CD4-positive, alpha-beta T cell treated with Interleukin-21 for 1 hour (primary cell): ENCODE measurements around the gene CNTNAP5.

ENCODE experiments used
- DNase-seq: peaks from one replicate; pipeline ENCODE4 v3.0.0-alpha.2; 2020

CNTNAP5 gene

GRCh38 chr2:124065636-124066035 lies 40.5 kb downstream of the CNTNAP5 start:
- DNase-seq = no peak

- no peak for DNase-seq
Measured at GRCh38 chr2:124066776-124067175, 41.7 kb downstream of the CNTNAP5 start.

- no peak for DNase-seq
Measured at GRCh38 chr2:124079045-124079444, 54.0 kb downstream of the CNTNAP5 start.

- no peak for DNase-seq
Measured at GRCh38 chr2:124080281-124081153, 55.4 kb downstream of the CNTNAP5 start.

GRCh38 chr2:124081154-124081716 lies 56.1 kb downstream of the CNTNAP5 start:
- no peak for DNase-seq

GRCh38 chr2:124088616-124089015 lies 63.5 kb downstream of the CNTNAP5 start:
- no peak for DNase-seq

GRCh38 chr2:124091721-124092120 lies 66.6 kb downstream of the CNTNAP5 start:
- no peak for DNase-seq

GRCh38 chr2:124092651-124093050 lies 67.6 kb downstream of the CNTNAP5 start:
- DNase-seq = no peak

- no peak for DNase-seq
Measured at GRCh38 chr2:124104914-124105313, 79.8 kb downstream of the CNTNAP5 start.

- no peak for DNase-seq
Measured at GRCh38 chr2:124112206-124112605, 87.1 kb downstream of the CNTNAP5 start.

- no peak for DNase-seq
Measured at GRCh38 chr2:124112966-124113365, 87.9 kb downstream of the CNTNAP5 start.

- no peak for DNase-seq
Measured at GRCh38 chr2:124120246-124120645, 95.2 kb downstream of the CNTNAP5 start.

GRCh38 chr2:124121106-124121505 lies 96.0 kb downstream of the CNTNAP5 start:
- no peak for DNase-seq

- DNase-seq = no peak
Measured at GRCh38 chr2:124121760-124122275, 96.7 kb downstream of the CNTNAP5 start.

- DNase-seq = no peak
Measured at GRCh38 chr2:124122340-124122739, 97.3 kb downstream of the CNTNAP5 start.

- DNase-seq = no peak
Measured at GRCh38 chr2:124131276-124131675, 106.2 kb downstream of the CNTNAP5 start.

- DNase-seq = no peak
Measured at GRCh38 chr2:124136110-124136509, 111.0 kb downstream of the CNTNAP5 start.

- no peak for DNase-seq
Measured at GRCh38 chr2:124138076-124138475, 113.0 kb downstream of the CNTNAP5 start.

- no peak for DNase-seq
Measured at GRCh38 chr2:124145982-124146381, 120.9 kb downstream of the CNTNAP5 start.

- no peak for DNase-seq
Measured at GRCh38 chr2:124147552-124147951, 122.5 kb downstream of the CNTNAP5 start.

- DNase-seq = no peak
Measured at GRCh38 chr2:124149571-124149970, 124.5 kb downstream of the CNTNAP5 start.

GRCh38 chr2:124151691-124152090 lies 126.6 kb downstream of the CNTNAP5 start:
- no peak for DNase-seq

GRCh38 chr2:124153713-124154112 lies 128.6 kb downstream of the CNTNAP5 start:
- DNase-seq = no peak

GRCh38 chr2:124159166-124159565 lies 134.1 kb downstream of the CNTNAP5 start:
- DNase-seq = no peak
